HepG2 (cell line): ENCODE results near the gene YTHDF1. TPM values are rescaled to one million over a fixed set of nuclear protein-coding genes. Genes with fewer than 3 reads are reported as not detected.

Experiments used
- ATAC-seq: fragments of 200-7000 bp; cut with Tn5 transposase; 3 replicates; pipeline ENCODE4 v1.9.1; 2020; ENCODE audit warnings: mild to moderate bottlenecking, moderate library complexity
- BruUV-seq: library from RNA; stranded (reverse); fragments of 400-500 nt; replicated peaks from 2 replicates; lab custom pipeline; 2021; lab: Mats Ljungman, UMichigan
- CTCF ChIA-PET: fragments of 300-600 bp; formaldehyde crosslinking; extraction: SDS; loops from one replicate; lab custom pipeline; 2021; ENCODE audit warnings: low total read pairs, inconsistent platforms, low intra/inter-chr PET ratio; lab: Yijun Ruan, JAX
- POLR2A ChIA-PET: fragments of 350-600 bp; sonication (Branson Sonifier 250); formaldehyde crosslinking; loops from one replicate; lab custom pipeline; 2020; ENCODE audit warnings: antibody characterized with exemption, inconsistent platforms; lab: Yijun Ruan, JAX
- DNase-seq: peaks from one replicate; pipeline ENCODE4 v3.0.0-alpha.2; 2015; ENCODE audit warnings: low spot score
- FAIRE-seq: peaks from 3 replicates; lab custom pipeline; 2011; peaks lifted over from hg19 to GRCh38; lab: Jason Lieb, UNC
- H2AFZ ChIP-seq: one replicate; pipeline ENCODE4 v1.6.1; 2011; ENCODE audit warnings: low read length, inconsistent platforms
- H3K27ac ChIP-seq: fragments of 300-600 bp; 3 replicates; pipeline ENCODE4 v1.8.0; 2011; ENCODE audit warnings: mixed run types, mild to moderate bottlenecking, mixed read lengths, low read length, inconsistent platforms; ENCODE audit not compliant: insufficient read depth; ENCODE audit errors: extremely low read length
- H3K27me3 ChIP-seq, 2 experiments: fragments of 200-600 bp in 1 of 2; 2 replicates in 1 of 2; 3 replicates in 1 of 2; pipeline versions ENCODE4 v1.6.0 to v1.8.0; 2011; ENCODE audit warnings: low read length in 2 of 2, mild to moderate bottlenecking in 2 of 2, moderate library complexity in 2 of 2, inconsistent platforms in 1 of 2; ENCODE audit not compliant: insufficient read depth in 2 of 2, control insufficient read depth in 1 of 2
- H3K36me3 ChIP-seq, 2 experiments: fragments of 200-600 bp in 1 of 2; replicated peaks in 1 of 2; 2 replicates in 1 of 2; 3 replicates in 1 of 2; pipeline versions ENCODE4 v1.5.1 to v1.8.0; 2011; ENCODE audit warnings: low read length in 2 of 2, inconsistent platforms in 1 of 2; ENCODE audit not compliant: insufficient read depth in 2 of 2, control insufficient read depth in 1 of 2
- H3K4me1 ChIP-seq: 2 replicates; pipeline ENCODE4 v1.5.1; 2012; ENCODE audit warnings: low read length, inconsistent platforms; ENCODE audit not compliant: insufficient read depth
- H3K4me2 ChIP-seq: 2 replicates; pipeline ENCODE4 v1.6.0; 2011; ENCODE audit warnings: low read depth, low read length, inconsistent platforms
- H3K4me3 ChIP-seq, 3 experiments: fragments of 200-600 bp in 1 of 3; sonication (generic), shearing (Covaris generic) in 1 of 3; replicated peaks in 1 of 3; 2 replicates each; pipeline ENCODE4 v1.5.1; 2011 to 2016; ENCODE audit warnings: low read length in 3 of 3, inconsistent platforms in 2 of 3, low read depth in 2 of 3, mild to moderate bottlenecking in 2 of 3, control low read depth in 1 of 3, mixed read lengths in 1 of 3; ENCODE audit not compliant: insufficient read depth in 1 of 3
- H3K79me2 ChIP-seq: one replicate; pipeline ENCODE4 v1.6.1; 2011; ENCODE audit warnings: low read length, inconsistent platforms; ENCODE audit not compliant: insufficient read depth
- H3K9ac ChIP-seq: 2 replicates; pipeline ENCODE4 v1.6.0; 2011; ENCODE audit warnings: mild to moderate bottlenecking, low read depth, low read length, inconsistent platforms; ENCODE audit not compliant: insufficient read depth
- H3K9me3 ChIP-seq: 2 replicates; pipeline ENCODE4 v1.5.1; 2012; ENCODE audit warnings: mild to moderate bottlenecking, low read length
- H4K20me1 ChIP-seq: 2 replicates; pipeline ENCODE4 v1.6.0; 2011; ENCODE audit warnings: inconsistent platforms, mild to moderate bottlenecking, low read length, moderate library complexity; ENCODE audit not compliant: insufficient read depth
- AGO1 ChIP-seq: fragments of 200-400 bp; formaldehyde crosslinking; IDR thresholded peaks from 2 replicates; pipeline ENCODE4 v1.6.1; 2017; ENCODE audit warnings: mild to moderate bottlenecking, low read depth, low read length, moderate library complexity; ENCODE audit not compliant: poor library complexity, severe bottlenecking
- THAP11 ChIP-seq: IDR thresholded peaks from 2 replicates; pipeline ENCODE4 v1.6.1; 2016; ENCODE audit warnings: missing biosample characterization, missing genetic modification reagents
- ZNF572 ChIP-seq: sonication (generic); formaldehyde crosslinking; IDR thresholded peaks from 2 replicates; pipeline ENCODE4 v1.5.1; 2020; ENCODE audit warnings: mild to moderate bottlenecking, missing genetic modification reagents
- ZNF7 ChIP-seq: IDR thresholded peaks from 2 replicates; pipeline ENCODE4 v1.6.1; 2016; ENCODE audit warnings: missing biosample characterization, missing genetic modification reagents
- ZNF781 ChIP-seq: sonication (generic); formaldehyde crosslinking; IDR thresholded peaks from 2 replicates; pipeline ENCODE4 v1.5.1; 2020; ENCODE audit warnings: borderline replicate concordance, mild to moderate bottlenecking, missing genetic modification reagents; ENCODE audit errors: not compliant biosample characterization
- ZSCAN21 ChIP-seq: sonication (generic); formaldehyde crosslinking; IDR thresholded peaks from 2 replicates; pipeline ENCODE4 v1.8.0; 2022; ENCODE audit warnings: mild to moderate bottlenecking, missing genetic modification reagents, moderate library complexity, borderline replicate concordance
- ZSCAN9 ChIP-seq: IDR thresholded peaks from 2 replicates; pipeline ENCODE4 v1.6.1; 2016; ENCODE audit warnings: borderline replicate concordance
- WGBS: methylation state at CpG from one replicate; pipeline ENCODE4 v1.1.6; 2017; ENCODE audit warnings: low lambda C conversion rate; 5-methylcytosine and 5-hydroxymethylcytosine counted together
- in situ Hi-C: cut with HindIII; loops from 2 replicates; pipeline ENCODE4 v1.10.0; 2017; ENCODE audit warnings: low pct_unique_long_range_greater_than_20kb; ENCODE audit not compliant: extremely low pct_ligation_motif_present
- intact Hi-C: fragments of 100-400 bp; cut with micrococcal nuclease; formaldehyde crosslinking; loops from one replicate; pipeline ENCODE4 v1.10.0; 2022; ENCODE audit not compliant: unreplicated experiment
- polyA plus RNA-seq, 8 experiments: library from polyadenylated mRNA; depleted of rRNA in 3 of 8; stranded (reverse) in 7 of 8; unstranded in 1 of 8; fragments of >200 nt; fragmentation: Illumina TruSeq in 4 of 8; extraction: Trizol in 4 of 8; gene quantifications; 2 replicates each; pipeline versions ENCODE4 v1.2.1 to v1.2.3, GENCODE V29; 2011 to 2016; ENCODE audit warnings: low read depth in 4 of 8, missing spikeins in 1 of 8, mixed read lengths in 1 of 8; ENCODE audit not compliant: insufficient read depth in 1 of 8
- total RNA-seq, 5 experiments: library from RNA; depleted of rRNA; stranded (reverse); fragments of >200 nt; fragmentation: Illumina TruSeq; extraction: Trizol; gene quantifications; 2 replicates each; pipeline ENCODE4 v1.2.3, GENCODE V29; 2016; ENCODE audit warnings: low read depth in 1 of 5
- TF ChIP-seq, protein P1 (sequence below): sonication (generic); formaldehyde crosslinking; IDR thresholded peaks from 2 replicates; pipeline ENCODE4 v1.5.0; 2020; ENCODE audit warnings: mild to moderate bottlenecking, missing genetic modification reagents, borderline replicate concordance

The YTHDF1 gene
- total and polyA plus RNA-seq, 2 of the 13 experiments (the other 11 are each of a cell fraction or from before 2014, with no cell fraction given), result 34.5 to 37.7 TPM

DNA sequence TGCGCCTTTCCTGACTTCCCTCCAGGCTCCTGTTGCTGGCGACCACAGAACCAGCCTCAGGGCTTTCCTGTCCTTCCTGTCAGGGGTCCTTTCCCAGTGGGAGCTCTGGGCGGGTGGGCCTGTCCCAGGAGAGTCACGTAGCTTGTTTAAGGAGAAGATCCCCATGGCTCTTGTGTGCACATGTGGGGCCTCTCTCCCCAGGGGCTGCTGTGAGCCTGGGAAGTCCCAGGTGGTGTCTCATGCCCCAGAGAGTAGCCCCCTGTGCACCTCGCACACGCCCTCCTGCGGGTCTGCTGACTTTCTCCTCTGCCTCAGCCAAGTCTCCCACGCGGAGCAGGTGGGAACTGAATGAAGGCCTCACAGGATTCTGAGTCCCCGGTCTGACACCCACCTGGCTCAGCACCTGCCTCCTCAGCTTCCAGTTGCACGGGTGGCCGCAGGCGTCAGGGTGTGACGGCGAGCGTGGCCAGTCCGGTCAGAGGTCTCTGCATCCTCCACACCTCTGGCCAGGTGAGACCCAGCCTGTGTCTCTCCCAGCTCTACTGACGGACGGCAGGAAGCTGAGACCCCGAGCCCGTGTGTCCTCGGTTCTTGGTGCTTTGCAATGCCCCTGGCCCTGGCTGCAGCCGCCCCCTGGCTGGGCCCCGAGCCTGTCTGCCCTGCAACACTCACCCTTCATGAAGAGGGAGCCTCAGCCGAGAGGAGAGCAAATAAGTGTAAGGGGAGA lies 44.0 kb upstream of the YTHDF1 start:
- H2AFZ ChIP-seq, result no peak overlapping the region
- no TSS peak for BruUV-seq
- no peak for FAIRE-seq
- H3K4me2 ChIP-seq, result no peak overlapping the region
- no peak overlapping the region for H3K27ac ChIP-seq
- no peak for TF ChIP-seq ZSCAN9 (CRISPR knock-in tag)
- TF ChIP-seq ZNF572 (CRISPR knock-in tag), result no peak
- TF ChIP-seq ZNF7 (CRISPR knock-in tag), result no peak
- peak; percentile 9 for TF ChIP-seq AGO1
- TF ChIP-seq ZNF781 (CRISPR knock-in tag), result no peak
- TF ChIP-seq, protein P1, sequence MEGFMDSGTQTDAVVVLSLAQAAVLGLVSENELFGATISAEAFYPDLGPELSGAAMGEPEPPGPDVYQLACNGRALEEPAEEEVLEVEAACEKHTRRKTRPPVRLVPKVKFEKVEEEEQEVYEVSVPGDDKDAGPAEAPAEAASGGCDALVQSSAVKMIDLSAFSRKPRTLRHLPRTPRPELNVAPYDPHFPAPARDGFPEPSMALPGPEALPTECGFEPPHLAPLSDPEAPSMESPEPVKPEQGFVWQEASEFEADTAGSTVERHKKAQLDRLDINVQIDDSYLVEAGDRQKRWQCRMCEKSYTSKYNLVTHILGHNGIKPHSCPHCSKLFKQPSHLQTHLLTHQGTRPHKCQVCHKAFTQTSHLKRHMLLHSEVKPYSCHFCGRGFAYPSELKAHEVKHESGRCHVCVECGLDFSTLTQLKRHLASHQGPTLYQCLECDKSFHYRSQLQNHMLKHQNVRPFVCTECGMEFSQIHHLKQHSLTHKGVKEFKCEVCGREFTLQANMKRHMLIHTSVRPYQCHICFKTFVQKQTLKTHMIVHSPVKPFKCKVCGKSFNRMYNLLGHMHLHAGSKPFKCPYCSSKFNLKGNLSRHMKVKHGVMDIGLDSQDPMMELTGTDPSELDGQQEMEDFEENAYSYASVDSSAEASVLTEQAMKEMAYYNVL (CRISPR knock-in tag), result 0 out of 2 replicates have a peak, but pooled peaks have one; percentile 27
- TF ChIP-seq ZSCAN21 (CRISPR knock-in tag), result peak; percentile 26; the same call in 1 of the 2 replicates
- no peak for TF ChIP-seq THAP11 (CRISPR knock-in tag)
- TF ChIP-seq, all 625 proteins: peak for 3
- Histone ChIP-seq H3K9me3 (no peaks in the 10 kb centered on the region), H4K20me1 (peaks cover 5% of the 10 kb centered on the region; the same call in 1 of the 2 replicates), H3K36me3 (no peaks in the 10 kb centered on the region), H3K9ac (no peak overlapping the region), H3K27me3 (peaks cover 33 to 84% of the 10 kb centered on the region in 2 experiments), H3K4me3 (no peak overlapping the region), H3K4me1 (peaks cover 47% of the 10 kb centered on the region), H3K79me2 (no peaks in the 10 kb centered on the region)
- intact Hi-C loops (no loop called here), in situ Hi-C loops (no loop called here)
- POLR2A ChIA-PET, result no interaction called here
- 61% methylated on average over 25 of the region's 25 CpGs for WGBS
- DNase-seq (no peak), ATAC-seq (peak; percentile 4; the same call in 1 of the 3 replicates)
- CTCF ChIA-PET, result no interaction called here
